Measurements from ENCODE around the gene HS3ST6.
A peak's percentile ranks its signal among the peaks of the same experiment; 100 is the strongest.
"Not testable (repeated sequence)": the region's sequence is repeated elsewhere in the genome, so short reads cannot be mapped to it uniquely, and the experiment has no call there.

HS3ST6 gene

DNA sequence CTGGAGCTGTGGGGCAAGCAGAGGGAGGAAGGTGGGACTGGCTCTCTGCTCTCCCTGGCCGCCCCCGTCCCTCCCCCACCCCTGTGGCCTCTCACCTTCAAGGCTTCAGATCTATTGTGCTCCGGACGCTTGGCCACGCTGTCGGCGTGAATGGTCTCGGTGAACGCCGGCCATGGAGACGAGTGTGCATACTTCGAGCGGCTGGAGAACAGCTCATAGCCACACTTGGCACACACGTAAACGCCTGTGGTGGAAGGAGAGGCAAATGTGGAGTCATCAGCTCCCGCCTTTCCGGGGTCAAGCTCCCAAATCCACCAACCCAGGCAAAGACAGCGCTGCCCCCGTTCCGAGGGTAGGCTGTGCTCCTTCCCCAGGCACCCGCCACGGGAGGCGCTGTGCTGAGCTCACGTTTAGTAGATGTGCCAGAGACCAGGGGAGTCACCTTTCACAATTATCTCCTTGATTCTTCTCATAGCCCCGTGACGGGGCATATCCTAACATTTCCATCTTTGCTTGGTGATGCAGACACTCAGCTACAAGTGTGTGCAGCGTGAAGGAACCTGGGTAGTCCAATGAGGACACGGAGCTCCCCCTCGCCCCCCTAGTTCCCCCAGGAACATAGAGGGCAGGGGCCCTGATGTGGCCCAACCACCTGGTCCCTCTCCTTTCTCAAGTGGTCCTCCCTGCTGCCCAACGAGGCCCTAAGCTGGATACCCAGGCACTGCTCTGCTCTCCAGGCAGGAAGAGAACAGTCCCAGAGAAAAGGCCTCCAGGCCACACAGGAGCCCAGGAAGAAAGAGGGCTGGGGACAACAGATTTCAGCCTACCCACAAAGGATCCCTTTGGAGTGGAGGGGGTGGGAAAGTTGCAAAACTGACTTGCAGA is 23.2 kb upstream of the HS3ST6 start:
- no peak overlapping the region; the same call in 1 of the 2 replicates for H3K4me3 ChIP-seq
- in situ Hi-C loops (cut with MboI; ENCODE audit: low sequenced_read_pairs) = no loop called here
- H3K4me1 ChIP-seq = peaks cover 8% of the 10 kb centered on the region
- H3K36me3 ChIP-seq (replicated peaks) = peaks cover 19% of the 10 kb centered on the region
- no peak for DNase-seq (ENCODE audit: low spot score in 2 of 2)
- H3K27me3 ChIP-seq (ENCODE audit: low read depth) = no peaks in the 10 kb centered on the region
- no peaks in the 10 kb centered on the region for H3K9me3 ChIP-seq

DNA sequence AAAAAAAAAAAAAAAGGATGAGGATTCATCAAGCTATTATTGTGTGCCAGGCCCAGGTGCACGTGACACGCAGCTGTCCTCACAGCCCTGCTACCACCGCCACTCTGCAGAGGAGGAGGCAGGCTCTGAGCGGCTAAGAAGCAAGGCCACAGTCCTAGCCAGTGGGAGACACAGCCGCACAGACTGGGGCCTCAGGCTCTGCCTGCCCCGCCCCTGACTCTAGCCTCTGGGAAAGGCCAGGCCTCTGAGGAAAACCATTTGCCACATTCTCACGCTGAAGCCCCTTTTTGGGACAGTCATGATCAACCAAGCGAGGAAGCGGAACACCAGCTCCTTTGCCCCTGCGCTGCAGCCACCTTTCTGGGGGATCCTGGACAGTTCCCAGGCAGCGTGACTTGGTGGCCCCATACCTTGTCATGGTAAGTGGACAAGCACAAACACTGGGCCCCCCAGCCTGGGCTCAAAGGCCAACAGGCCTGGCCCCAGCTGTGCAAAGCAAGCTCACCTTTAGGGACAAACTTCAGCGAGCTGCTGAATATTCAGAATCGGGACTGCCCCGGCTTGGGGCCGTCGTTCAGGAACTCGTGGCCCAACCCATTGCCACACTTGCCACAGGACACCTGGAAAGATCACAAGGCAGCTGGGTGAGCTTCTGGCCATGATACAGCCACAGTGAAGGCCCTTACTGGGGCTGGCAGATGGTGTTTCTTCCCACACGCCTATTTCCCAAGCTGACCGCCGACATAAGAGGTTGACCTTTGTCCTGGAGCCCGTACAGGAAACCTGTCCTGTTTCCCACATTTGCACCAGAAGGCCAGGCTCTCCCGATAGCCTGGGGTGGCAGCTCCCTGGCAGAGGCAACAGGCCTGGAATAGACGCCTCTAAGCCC is 22.3 kb upstream of the HS3ST6 start:
- in situ Hi-C loops (cut with MboI; ENCODE audit: low sequenced_read_pairs) = no loop called here
- no peak for DNase-seq (ENCODE audit: low spot score in 2 of 2)
- H3K4me3 ChIP-seq = no peak overlapping the region

DNA sequence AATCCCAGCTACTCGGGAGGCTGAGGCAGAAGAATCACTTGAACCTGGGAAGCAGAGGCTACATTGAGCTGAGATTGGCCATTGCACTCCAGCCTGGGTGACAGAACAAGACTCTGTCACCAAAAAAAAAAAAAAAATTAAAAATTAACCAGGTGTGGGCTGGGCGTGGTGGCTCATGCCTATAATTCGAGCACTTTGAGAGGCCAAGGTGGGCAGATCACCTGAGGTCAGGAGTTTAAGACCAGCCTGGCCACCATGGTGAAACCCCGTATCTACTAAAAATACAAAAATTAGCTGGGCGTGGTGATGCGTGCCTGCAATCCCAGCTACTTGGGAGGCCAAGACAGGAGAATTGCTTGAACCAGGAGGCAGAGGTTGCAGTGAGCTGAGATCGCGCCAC is 21.6 kb upstream of the HS3ST6 start:
- H3K4me1 ChIP-seq; in situ Hi-C loops (cut with MboI; ENCODE audit: low sequenced_read_pairs); H3K27me3 ChIP-seq (ENCODE audit: low read depth); H3K4me3 ChIP-seq; DNase-seq (ENCODE audit: low spot score in 2 of 2); H3K9me3 ChIP-seq: not testable (repeated sequence)
- H3K36me3 ChIP-seq (replicated peaks) = peaks cover 19% of the 10 kb centered on the region

More for the DNA sequence above, 22.3 kb upstream of the HS3ST6 start:
- H3K4me1 ChIP-seq = peaks cover 8% of the 10 kb centered on the region
- peaks cover 19% of the 10 kb centered on the region for H3K36me3 ChIP-seq (replicated peaks)
- H3K27me3 ChIP-seq (ENCODE audit: low read depth) = no peaks in the 10 kb centered on the region
- no peaks in the 10 kb centered on the region for H3K9me3 ChIP-seq

DNA sequence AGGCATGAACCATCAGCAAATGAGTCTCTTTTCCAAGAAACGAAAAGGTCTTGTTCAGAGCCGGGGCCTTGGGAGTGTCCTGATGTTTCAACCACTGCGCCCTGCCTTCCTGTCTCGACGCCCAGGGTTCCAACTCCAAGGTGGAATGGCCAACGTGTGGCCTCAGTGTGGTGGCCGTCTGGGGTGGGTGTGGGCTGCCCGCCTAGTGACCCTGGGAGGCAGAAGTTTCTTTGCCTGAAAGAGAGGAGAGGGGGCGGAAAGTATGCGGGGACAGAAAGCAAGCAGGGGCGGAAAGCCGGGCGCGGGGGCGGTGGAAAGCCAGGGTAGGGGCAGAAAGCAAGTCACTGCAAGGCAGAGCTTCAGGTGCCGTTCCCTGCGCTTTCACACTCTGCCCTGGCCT is 20.7 kb upstream of the HS3ST6 start:
- Histone ChIP-seq H3K4me1 (peaks cover 6% of the 10 kb centered on the region), H3K9me3 (no peaks in the 10 kb centered on the region), H3K4me3 (no peak overlapping the region), H3K36me3 (replicated peaks) (peaks cover 19% of the 10 kb centered on the region), H3K27me3 (ENCODE audit: low read depth) (no peaks in the 10 kb centered on the region)
- DNase-seq (ENCODE audit: low spot score in 2 of 2) = no peak
- in situ Hi-C loops (cut with MboI; ENCODE audit: low sequenced_read_pairs) = no loop called here

DNA sequence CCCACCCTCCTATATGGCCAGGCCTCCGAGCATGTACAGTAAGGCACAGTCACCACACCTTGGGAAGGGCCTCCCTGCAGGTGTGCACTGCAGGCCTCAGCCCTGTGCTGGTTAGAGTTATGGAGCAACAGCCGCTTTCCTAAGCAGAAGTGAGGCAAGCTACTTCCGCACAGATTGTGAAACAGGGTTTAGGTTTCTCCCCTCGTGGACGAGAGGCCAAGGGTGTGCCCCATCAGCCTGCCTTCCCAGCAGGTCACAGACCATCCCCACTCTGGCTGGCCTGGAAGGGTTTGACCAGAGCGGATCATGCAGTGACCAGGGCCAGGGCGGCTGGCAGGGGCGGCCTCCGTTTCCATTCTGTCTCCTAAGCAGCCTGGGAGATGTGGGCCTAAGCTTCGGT is 20.1 kb upstream of the HS3ST6 start:
- H3K4me3 ChIP-seq = no peak overlapping the region
- no peaks in the 10 kb centered on the region for H3K27me3 ChIP-seq (ENCODE audit: low read depth)
- no peaks in the 10 kb centered on the region for H3K9me3 ChIP-seq
- peaks cover under 1% of the 10 kb centered on the region; the same call in 1 of the 2 replicates for H3K4me1 ChIP-seq
- no peak for DNase-seq (ENCODE audit: low spot score in 2 of 2)
- in situ Hi-C loops (cut with MboI; ENCODE audit: low sequenced_read_pairs) = no loop called here
- H3K36me3 ChIP-seq (replicated peaks) = peaks cover 19% of the 10 kb centered on the region

DNA sequence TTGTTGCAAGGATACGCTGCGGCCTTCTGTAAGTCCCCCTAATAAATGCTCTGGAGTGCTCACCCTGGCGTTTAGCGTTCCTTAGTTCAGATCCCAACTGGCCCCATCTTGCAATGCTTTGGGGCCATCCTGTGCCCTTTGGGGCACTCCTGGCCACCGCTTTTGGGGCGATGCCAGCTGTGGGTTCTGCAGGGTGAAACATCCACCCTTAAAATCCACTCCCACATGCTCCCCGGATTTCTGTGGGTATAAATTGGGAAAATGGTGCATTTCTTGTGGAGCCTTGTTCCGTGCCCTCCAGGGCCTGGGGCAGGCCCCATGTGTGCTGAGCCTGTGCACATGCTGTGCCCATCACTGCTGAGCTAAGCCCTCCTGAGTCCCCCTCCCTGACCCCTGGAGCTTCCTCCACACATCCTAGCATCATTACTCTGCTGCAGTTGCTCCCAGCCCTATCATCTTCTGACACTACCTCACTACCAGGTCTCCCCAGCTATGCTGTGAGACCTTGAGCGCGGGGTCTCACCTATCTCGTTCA is 18.8 kb upstream of the HS3ST6 start:
- no peaks in the 10 kb centered on the region for H3K4me1 ChIP-seq
- no peak overlapping the region for H3K4me3 ChIP-seq
- no peak for DNase-seq (ENCODE audit: low spot score in 2 of 2)
- H3K36me3 ChIP-seq (replicated peaks) = peaks cover 19% of the 10 kb centered on the region
- H3K27me3 ChIP-seq (ENCODE audit: low read depth) = no peaks in the 10 kb centered on the region
- in situ Hi-C loops (cut with MboI; ENCODE audit: low sequenced_read_pairs) = no loop called here
- no peaks in the 10 kb centered on the region for H3K9me3 ChIP-seq

DNA sequence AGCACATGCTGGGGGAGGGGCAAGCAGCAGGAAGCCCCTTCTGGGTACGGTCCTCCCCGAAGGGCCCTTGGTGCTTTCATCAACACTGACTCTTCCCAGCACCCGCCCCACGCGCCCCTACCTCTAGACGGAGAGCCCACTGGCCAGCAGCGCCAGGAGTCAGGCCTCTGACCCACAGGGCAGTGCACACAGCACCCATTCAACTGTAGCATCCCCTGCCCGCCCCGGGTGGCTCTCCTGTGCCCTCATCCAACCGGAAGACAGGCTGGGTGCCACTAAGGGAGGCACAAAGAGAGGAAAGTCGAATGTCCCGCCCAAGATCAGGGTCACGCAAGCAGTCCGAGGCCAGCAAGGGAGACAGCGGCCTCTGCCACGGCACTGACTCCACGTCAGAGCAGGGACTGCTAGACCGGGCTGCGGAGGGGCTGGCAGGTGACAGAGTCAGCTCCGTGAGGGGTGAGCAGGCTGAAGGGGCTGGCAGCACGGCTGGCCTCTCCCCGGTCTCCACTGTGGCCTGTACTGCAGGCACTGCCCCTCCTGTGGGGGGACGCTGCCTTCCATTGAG is 15.0 kb upstream of the HS3ST6 start:
- H3K4me1 ChIP-seq = peaks cover 3% of the 10 kb centered on the region; the same call in 1 of the 2 replicates
- DNase-seq (ENCODE audit: low spot score in 2 of 2) = no peak
- peaks cover 1% of the 10 kb centered on the region; the same call in 1 of the 2 replicates for H3K36me3 ChIP-seq (replicated peaks)
- H3K9me3 ChIP-seq = no peaks in the 10 kb centered on the region
- in situ Hi-C loops (cut with MboI; ENCODE audit: low sequenced_read_pairs) = loop anchor here (5.0 kb wide), 1 partner anchor 76 kb away; no protein-coding TSS in a partner anchor
- H3K4me3 ChIP-seq = no peak overlapping the region
- no peaks in the 10 kb centered on the region for H3K27me3 ChIP-seq (ENCODE audit: low read depth)

DNA sequence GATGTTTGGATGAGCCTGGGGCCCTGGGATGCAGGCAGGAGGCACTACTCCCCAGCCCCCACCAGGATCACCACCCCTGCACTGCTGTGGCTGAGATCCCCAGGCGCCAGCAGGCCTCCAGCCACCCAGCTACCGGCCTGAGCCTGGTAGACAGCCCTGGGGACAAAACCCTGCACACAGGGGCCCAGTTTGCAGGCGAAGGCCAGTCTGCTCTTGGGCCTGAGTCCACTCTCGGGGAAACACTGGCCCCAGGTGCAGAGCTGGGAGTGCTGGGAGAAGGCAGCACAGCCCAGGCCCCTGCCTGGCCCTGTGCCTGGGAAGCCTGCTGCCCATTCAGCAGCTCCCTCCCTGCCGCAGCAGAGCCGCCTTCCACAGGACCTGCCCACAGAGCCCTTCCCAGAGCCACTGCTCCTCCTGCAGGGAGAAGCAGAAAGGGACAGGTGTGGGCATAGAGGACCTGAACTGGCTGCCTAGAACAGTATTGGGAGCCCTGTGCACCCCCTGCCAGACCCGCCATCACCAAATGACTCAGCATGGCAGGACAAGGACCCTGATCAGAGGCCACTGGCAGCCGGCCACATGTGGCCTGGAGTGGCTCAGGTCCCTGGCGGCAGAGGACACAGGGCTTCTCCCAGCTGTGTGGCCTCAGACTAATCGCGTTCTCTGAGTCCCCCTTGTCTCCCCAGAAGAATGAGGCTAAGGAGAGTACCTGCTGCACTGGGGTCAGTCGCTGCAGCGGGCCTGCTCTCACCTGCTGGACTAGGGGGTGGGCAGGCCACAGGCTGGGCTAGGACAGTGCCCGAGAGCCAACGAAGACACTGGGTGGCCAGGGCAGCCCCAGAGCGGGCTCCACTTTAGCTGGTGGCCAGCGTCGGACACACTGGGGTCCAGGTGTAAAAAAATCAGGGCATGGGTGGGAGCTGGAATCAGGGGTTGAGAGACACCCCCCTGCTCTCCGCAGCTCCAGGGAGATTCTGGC is 14.1 kb upstream of the HS3ST6 start:
- H3K4me3 ChIP-seq = no peak overlapping the region
- H3K9me3 ChIP-seq = no peaks in the 10 kb centered on the region
- no peak for DNase-seq (ENCODE audit: low spot score in 2 of 2)
- in situ Hi-C loops (cut with MboI; ENCODE audit: low sequenced_read_pairs) = loop anchor here (5.0 kb wide), 1 partner anchor 75 kb away; no protein-coding TSS in a partner anchor
- peaks cover 3% of the 10 kb centered on the region; the same call in 1 of the 2 replicates for H3K4me1 ChIP-seq
- H3K36me3 ChIP-seq (replicated peaks) = no peaks in the 10 kb centered on the region
- no peaks in the 10 kb centered on the region for H3K27me3 ChIP-seq (ENCODE audit: low read depth)

DNA sequence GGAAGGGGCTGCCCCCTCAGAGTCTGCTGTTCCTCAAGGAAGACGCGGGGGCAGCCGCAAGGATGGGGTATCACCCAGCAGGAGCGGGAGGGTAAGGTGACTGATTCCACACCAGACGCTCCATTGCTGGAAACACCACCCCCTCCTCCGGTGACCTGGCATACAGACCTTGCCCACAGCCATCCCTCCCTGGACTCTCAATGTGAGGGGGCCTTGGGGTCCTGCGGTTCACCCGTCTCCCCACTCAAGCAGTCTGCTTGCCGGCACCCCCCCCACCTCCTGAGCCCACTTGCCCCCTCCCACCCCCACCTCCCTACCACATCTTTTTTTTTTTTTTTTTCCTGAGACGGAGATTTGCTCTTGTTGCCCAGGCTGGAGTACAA is 12.1 kb upstream of the HS3ST6 start:
- Histone ChIP-seq H3K36me3 (replicated peaks) (no peaks in the 10 kb centered on the region), H3K4me3 (no peak overlapping the region), H3K9me3 (no peaks in the 10 kb centered on the region), H3K27me3 (ENCODE audit: low read depth) (no peaks in the 10 kb centered on the region), H3K4me1 (peaks cover 3% of the 10 kb centered on the region; the same call in 1 of the 2 replicates)
- DNase-seq (ENCODE audit: low spot score in 2 of 2) = no peak
- in situ Hi-C loops (cut with MboI; ENCODE audit: low sequenced_read_pairs) = loop anchor here (5.0 kb wide), 1 partner anchor 73 kb away; no protein-coding TSS in a partner anchor

DNA sequence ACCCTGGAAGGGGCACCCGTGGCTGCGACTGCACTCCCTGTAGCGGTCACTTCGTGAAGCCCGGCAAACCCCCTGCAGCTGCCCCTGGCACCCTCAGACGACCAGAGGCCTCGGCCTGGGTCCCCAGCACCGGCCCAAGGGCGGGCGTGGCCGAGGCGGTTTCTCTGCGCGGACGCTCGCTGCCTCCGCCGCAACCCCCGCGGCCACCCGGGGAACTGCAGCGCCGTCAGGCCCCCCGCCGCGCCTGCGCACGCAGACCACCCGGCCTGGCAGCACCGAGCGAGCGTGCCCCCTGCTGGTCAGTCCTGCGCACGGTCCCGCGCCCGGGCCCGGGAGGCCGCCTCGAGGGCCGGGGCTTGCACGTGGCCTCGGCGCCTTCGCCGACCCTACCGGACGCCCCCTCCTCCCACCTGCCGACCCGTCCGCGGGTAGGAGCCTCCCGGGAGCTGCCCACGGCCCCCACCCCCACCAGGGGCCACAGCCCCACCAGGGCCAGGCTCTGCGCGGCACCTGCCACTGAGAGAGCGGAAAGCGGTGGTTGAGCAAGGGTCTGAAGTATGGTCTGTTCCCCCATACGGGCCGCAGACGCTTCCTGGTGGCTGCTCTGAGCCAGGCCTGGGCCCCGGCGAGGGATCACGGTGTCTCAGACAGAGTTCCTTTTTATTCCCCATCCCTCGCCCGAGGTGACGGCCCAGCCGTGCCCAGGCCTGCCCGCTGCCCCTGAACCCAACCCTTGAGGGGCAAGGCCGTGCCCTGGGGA is 11.5 kb upstream of the HS3ST6 start:
- in situ Hi-C loops (cut with MboI; ENCODE audit: low sequenced_read_pairs) = loop anchor here (5.0 kb wide), 1 partner anchor 72 kb away; no protein-coding TSS in a partner anchor
- no peaks in the 10 kb centered on the region for H3K27me3 ChIP-seq (ENCODE audit: low read depth)
- H3K4me1 ChIP-seq = peaks cover 3% of the 10 kb centered on the region; the same call in 1 of the 2 replicates
- peak overlapping the region; percentile 26 for H3K4me3 ChIP-seq
- no peaks in the 10 kb centered on the region for H3K9me3 ChIP-seq
- DNase-seq (ENCODE audit: low spot score in 2 of 2) = peak; percentile 79 to 95
- H3K36me3 ChIP-seq (replicated peaks) = no peaks in the 10 kb centered on the region

DNA sequence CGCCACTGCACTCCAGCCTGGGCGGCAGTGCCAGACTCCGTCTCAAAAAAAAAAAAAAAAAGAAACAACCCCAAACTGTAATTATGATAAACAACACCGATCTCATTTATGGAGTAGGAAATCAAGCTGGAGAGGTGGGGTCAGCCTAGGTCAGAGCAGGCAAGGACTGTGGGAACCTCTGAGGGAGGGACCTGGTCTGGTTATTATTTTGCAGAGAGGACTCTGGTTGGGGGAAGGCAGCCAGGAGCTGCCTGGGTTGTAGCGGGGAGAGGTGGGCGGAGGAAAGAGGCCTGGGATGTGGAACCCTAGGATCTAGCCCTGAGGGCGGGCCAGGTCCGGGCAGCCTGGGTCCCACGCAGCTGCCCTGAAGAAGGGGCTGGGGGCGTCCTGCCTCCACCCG is 10.9 kb upstream of the HS3ST6 start:
- Histone ChIP-seq H3K9me3 (no peaks in the 10 kb centered on the region), H3K4me3 (peak overlapping the region; percentile 26), H3K27me3 (ENCODE audit: low read depth) (no peaks in the 10 kb centered on the region), H3K36me3 (replicated peaks) (no peaks in the 10 kb centered on the region), H3K4me1 (peaks cover 3% of the 10 kb centered on the region; the same call in 1 of the 2 replicates)
- DNase-seq (ENCODE audit: low spot score in 2 of 2) = peak in 1 of 2 experiments; percentile 64
- in situ Hi-C loops (cut with MboI; ENCODE audit: low sequenced_read_pairs) = no loop called here

DNA sequence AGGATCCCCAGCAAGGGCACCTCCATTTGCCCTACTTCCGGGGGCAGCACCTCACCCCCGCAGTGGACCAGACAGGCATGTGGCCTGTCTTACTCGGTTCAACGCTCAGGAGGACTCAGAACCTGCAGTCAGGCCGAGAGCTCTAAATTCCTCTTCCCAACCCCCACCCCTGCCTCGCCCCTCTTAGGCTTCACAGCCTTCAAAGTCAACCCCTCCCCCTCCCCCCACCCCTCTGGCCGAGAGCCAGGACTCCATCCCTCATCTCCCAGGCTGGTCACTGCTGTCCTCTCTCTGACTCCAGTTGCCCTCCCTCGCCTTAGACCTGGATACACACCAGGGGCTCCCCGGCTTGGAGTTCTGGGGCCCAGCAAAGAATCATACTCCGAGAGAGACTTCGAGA is 8.1 kb upstream of the HS3ST6 start:
- Histone ChIP-seq H3K4me3 (no peak overlapping the region), H3K9me3 (no peaks in the 10 kb centered on the region; the same call in 1 of the 2 replicates), H3K27me3 (ENCODE audit: low read depth) (peaks cover 2% of the 10 kb centered on the region; the same call in 1 of the 2 replicates), H3K36me3 (replicated peaks) (no peaks in the 10 kb centered on the region), H3K4me1 (peaks cover 10% of the 10 kb centered on the region)
- in situ Hi-C loops (cut with MboI; ENCODE audit: low sequenced_read_pairs) = no loop called here
- no peak for DNase-seq (ENCODE audit: low spot score in 2 of 2)
